GM19043 (cell line): ENCODE measurements around the gene C5.
"Not testable (repeated sequence)": the region's sequence is repeated elsewhere in the genome, so short reads cannot be mapped to it uniquely, and the experiment has no call there.

ENCODE experiments used
- ATAC-seq: cut with Tn5 transposase; IDR thresholded peaks from one replicate; pipeline ENCODE4 v1.9.1; 2021; ENCODE audit warnings: low read depth; ENCODE audit not compliant: unreplicated experiment

The C5 gene

GRCh38 chr9:120983259-120983837, 66.7 kb downstream of the C5 start:
- no peak for ATAC-seq

DNA sequence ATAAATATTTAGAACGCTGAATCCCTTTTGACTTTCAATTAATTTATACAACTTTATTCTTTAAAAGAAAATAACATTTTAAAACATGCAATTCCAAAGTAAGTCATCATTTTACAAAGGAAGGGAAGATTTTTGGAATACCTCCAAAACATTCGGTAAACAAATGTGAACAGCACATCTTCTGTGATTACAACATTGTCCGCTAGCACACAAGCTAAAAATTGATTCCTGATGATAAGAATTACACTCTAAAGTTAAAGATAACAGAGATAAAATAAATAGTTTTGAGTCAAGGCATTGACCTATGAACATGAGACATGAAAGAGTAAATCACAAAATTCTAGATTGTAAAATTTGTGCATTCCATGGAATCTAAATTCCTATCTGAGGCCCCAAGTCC, 67.2 kb downstream of the C5 start:
- no peak for ATAC-seq

DNA sequence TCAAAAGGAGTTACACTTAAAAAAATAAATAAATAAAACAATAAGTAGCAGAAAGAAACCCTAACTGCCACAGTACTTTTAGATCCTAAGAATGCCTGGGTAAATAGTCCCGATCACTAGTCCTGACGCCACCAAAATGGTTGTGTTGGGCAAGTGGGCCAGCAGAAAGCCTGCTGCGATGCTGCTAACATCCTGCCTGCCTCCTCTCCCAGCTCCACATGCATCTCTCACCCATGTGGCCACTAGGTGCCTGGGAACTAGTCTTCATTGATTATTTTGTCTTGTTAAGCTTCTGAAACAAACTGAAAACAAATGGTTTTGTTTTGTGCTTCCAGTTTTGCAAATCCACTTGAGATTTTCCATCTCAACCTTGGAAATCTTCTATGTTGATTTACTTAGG, 69.1 kb downstream of the C5 start:
- no peak for ATAC-seq

GRCh38 chr9:120979797-120980196, 70.3 kb downstream of the C5 start:
- ATAC-seq = no peak

DNA sequence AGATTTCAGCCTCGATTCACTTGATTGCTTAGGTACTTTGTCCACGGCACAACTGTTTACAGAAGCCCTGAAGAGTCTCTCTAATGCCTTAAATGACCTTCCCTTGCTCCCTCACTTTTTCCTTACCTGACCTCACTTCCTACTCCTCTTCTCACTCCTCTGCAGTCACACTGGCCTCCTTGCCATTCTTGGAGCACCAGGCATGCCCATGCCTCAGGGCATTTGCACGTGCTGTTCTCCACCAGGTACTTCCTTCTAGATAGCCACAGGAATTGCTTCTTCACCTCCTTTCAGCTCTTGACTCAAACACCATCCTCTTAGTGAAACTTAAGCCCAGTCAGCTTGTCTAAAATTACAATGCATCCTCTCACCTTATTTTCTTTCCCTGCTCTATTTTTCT, 71.1 kb downstream of the C5 start:
- no peak for ATAC-seq

- ATAC-seq = no peak
These were observed 72.8 kb downstream of the C5 start for GRCh38 chr9:120977321-120977720.

- ATAC-seq = no peak
These were observed 75.2 kb downstream of the C5 start for GRCh38 chr9:120974921-120975320.

- no peak for ATAC-seq
These were observed 75.9 kb downstream of the C5 start for GRCh38 chr9:120974181-120974580.

- no peak for ATAC-seq
These were observed 78.1 kb downstream of the C5 start for GRCh38 chr9:120971938-120972337.

DNA sequence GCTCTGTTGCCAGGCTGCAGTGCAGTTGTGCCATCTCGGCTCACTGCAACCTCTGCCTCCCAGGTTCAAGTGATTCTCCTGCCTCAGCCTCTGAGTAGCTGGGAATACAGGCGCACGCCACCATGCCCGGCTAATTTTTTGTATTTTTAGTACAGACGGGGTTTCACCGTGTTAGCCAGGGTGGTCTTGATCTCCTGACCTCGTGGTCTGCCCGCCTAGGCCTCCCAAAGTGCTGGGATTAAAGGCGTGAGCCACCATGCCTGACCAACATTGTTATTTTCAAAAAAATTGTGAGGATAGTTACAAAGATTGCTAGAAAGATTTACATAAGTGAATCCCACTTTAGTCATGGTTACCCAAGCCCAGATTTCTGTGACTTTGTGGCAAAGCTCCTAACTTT, 78.6 kb downstream of the C5 start:
- ATAC-seq = not testable (repeated sequence)

GRCh38 chr9:120970244-120970643, 79.8 kb downstream of the C5 start:
- ATAC-seq = no peak

GRCh38 chr9:120966013-120966369, 84.1 kb downstream of the C5 start:
- ATAC-seq = no peak

DNA sequence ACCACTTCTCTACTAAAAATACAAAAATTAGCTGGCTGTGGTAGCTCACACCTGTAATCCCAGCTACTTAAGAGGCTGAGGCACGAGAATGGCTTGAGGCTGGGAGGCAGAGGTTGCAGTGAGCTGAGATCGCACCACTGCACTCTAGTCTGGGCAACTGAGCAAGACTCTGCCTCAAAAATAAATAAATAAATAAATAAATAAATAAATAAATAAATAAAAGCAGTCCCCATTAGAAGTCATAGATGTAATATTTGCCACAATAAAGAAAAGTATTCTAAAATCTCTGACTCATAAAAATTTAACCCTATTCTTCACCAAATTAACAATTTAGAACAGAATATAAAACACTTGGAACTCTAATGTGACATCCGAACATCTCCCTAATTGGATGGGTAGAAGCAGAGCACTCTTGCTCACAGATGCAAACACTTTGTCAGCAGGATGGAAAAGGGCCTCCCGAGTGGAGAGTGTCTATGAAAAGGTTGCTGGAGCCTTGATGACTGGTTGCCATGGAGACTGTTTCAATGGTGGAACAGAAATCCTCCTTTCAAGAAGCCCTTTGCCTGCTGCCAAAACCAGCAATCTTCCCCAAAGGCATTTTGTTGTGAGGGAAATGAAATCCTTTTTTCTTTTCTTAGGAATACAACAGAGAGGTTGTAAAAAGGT, 84.6 kb downstream of the C5 start:
- ATAC-seq = no peak

DNA sequence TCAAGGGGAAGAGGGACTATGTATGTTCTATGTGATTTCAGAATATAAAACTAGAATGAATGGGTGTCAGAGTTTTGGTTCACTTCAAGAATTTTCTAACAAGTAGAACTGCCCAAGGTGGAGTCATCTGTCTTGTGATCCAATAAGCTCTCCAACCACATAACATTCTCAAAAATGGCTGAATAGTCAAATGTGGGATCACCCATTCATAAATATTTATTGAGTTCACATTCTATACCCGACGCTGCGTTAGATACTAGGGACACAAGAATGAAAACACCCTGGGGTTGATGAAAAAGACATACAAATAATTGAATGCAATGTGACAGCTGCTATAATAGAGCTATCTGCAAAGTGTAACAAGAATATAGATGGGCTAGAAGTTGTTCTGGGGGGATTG, 88.1 kb downstream of the C5 start:
- ATAC-seq = no peak

GRCh38 chr9:120960001-120960400, 90.1 kb downstream of the C5 start:
- no peak for ATAC-seq

GRCh38 chr9:120956862-120957261, 93.2 kb downstream of the C5 start:
- no peak for ATAC-seq

DNA sequence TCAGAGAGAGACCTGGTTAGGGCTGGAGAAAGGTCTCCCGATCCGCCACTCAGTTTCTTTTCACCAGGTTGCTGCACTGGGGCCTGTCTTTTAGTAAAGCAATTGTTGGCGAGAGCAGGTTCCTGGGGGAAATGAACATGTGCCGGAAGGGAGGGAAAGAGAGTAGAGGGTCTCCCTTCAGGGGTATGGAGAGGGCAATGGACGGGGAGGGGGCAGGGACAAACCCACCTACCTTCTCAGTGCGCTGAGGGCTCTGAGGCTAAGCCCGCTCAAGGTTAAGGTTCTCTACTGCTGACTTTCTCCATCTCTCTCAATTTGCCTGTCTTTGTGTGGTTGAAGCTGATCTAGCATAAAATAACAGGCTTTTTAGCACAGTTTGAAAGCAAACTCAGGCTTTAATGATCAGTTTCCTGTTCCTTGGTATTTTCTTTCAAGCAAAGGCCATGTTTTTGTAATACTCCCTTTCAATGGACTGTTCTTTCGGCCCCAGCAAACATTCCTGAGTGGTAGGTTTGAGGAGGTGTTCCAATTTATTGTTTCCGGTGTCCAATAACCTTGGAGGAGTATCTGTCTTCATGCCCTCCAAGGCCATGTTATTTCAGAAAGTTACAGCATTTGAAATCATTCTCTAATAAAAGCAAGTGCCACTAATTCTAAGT, 98.0 kb downstream of the C5 start:
- no peak for ATAC-seq

- ATAC-seq = no peak
These were observed 99.4 kb downstream of the C5 start for GRCh38 chr9:120950421-120951388.

DNA sequence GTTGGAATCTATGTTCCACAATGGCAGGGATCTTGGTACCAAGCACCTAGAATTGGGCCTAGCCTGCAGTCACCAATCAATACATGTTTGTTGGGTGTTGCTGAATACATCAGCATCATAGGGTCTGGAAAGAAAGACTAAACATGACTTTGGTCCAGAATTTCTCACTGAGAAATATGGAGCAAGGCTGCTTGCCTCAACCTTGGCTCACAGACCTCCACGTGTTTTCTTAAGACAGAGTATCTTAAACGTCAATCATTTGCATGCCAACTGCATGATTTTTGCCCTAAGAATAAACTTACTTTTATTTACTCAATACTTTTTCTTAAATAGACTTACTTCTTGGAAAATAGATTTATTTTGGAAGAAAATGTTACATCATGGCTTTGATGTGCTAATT, 100.8 kb downstream of the C5 start:
- no peak for ATAC-seq

GRCh38 chr9:120948824-120949223, 101.3 kb downstream of the C5 start:
- no peak for ATAC-seq

DNA sequence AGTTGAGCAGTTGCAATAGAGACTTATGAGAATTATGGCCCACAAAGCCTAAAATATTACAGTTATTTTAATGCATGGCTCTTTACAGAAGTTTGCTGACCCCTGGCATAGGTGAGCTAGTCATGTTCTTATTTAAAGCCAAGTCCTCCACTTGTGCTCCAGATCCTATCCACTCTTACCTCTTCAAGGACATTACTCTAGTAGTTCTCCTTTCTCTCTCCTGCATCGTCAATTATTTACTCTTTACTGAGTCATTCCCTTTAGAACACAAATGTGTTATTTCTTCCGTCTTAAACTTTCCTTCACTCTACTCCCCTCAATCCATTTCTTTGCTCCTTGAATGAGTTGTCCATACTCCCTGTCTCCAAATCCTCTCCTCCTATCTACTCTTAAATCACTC, 102.9 kb downstream of the C5 start:
- no peak for ATAC-seq
